SK-N-SH (cell line): Measurements from ENCODE around the gene RTL3. TPM values are rescaled to one million over a fixed set of nuclear protein-coding genes. Genes with fewer than 3 reads are reported as not detected.

ENCODE experiments used
- CTCF ChIA-PET: fragments of 300-600, 350-600 bp; formaldehyde crosslinking; extraction: SDS; loops from one replicate; lab custom pipeline; 2021; lab: Yijun Ruan, JAX
- POLR2A ChIA-PET: fragments of 350-600 bp; sonication (Branson Sonifier 250); formaldehyde crosslinking; extraction: SDS; loops from one replicate; lab custom pipeline; 2020; ENCODE audit warnings: antibody characterized with exemption, inconsistent platforms; lab: Yijun Ruan, JAX
- DNase-seq: peaks from one replicate; pipeline ENCODE4 v3.0.0; 2012
- H2AFZ ChIP-seq: fragments of 200-600 bp; sonication (generic); 2 replicates; pipeline ENCODE4 v1.8.1; 2016; ENCODE audit warnings: antibody characterized with exemption, mild to moderate bottlenecking, low read depth
- H3F3A ChIP-seq: fragments of 200-600 bp; sonication (generic); replicated peaks from 2 replicates; pipeline ENCODE3; 2016; ENCODE audit warnings: antibody characterized with exemption, mild to moderate bottlenecking; ENCODE audit not compliant: insufficient read depth
- H3K27ac ChIP-seq, 2 experiments: fragments of 200-500 bp in 1 of 2; fragments of 200-600 bp in 1 of 2; sonication (Bioruptor generic) in 1 of 2; sonication (generic), shearing (Covaris generic) in 1 of 2; 2 replicates each; pipeline versions ENCODE4 v1.5.1 to v1.6.1; 2014 to 2016; ENCODE audit warnings: low read depth in 2 of 2, inconsistent platforms in 1 of 2, low read length in 1 of 2, mild to moderate bottlenecking in 1 of 2, mixed read lengths in 1 of 2
- H3K27me3 ChIP-seq: fragments of 200-600 bp; sonication (generic), shearing (Covaris generic); 2 replicates; pipeline ENCODE4 v1.6.1; 2016; ENCODE audit warnings: mixed run types; ENCODE audit not compliant: insufficient read depth
- H3K36me3 ChIP-seq, 2 experiments: fragments of 200-500 bp in 1 of 2; fragments of 200-600 bp in 1 of 2; sonication (Bioruptor generic) in 1 of 2; sonication (generic) in 1 of 2; replicated peaks in 1 of 2; 2 replicates each; pipeline versions ENCODE3 to v1.5.1; 2014 to 2016; ENCODE audit warnings: low read length in 1 of 2, mild to moderate bottlenecking in 1 of 2; ENCODE audit not compliant: insufficient read depth in 2 of 2, control insufficient read depth in 1 of 2
- H3K4me1 ChIP-seq, 2 experiments: fragments of 200-500 bp in 1 of 2; fragments of 200-600 bp in 1 of 2; sonication (Bioruptor generic) in 1 of 2; sonication (generic), shearing (Covaris generic) in 1 of 2; 2 replicates each; pipeline versions ENCODE4 v1.5.1 to v1.6.1; 2014 to 2016; ENCODE audit warnings: low read depth in 1 of 2, low read length in 1 of 2, mixed run types in 1 of 2; ENCODE audit not compliant: insufficient read depth in 2 of 2, control insufficient read depth in 1 of 2
- H3K4me2 ChIP-seq: fragments of 200-600 bp; sonication (generic), shearing (Covaris generic); 2 replicates; pipeline ENCODE4 v1.6.1; 2017; ENCODE audit warnings: mixed run types
- H3K4me3 ChIP-seq, 2 experiments: fragments of 200-500 bp in 1 of 2; fragments of 200-600 bp in 1 of 2; sonication (Bioruptor generic) in 1 of 2; sonication (generic), shearing (Covaris generic) in 1 of 2; 2 replicates each; pipeline versions ENCODE4 v1.5.1 to v1.8.1; 2014 to 2016; ENCODE audit warnings: low read depth in 2 of 2, inconsistent platforms in 1 of 2, low read length in 1 of 2, mild to moderate bottlenecking in 1 of 2, mixed read lengths in 1 of 2, moderate library complexity in 1 of 2
- H3K79me2 ChIP-seq: fragments of 200-600 bp; sonication (generic); 2 replicates; pipeline ENCODE4 v1.8.1; 2017; ENCODE audit warnings: mild to moderate bottlenecking; ENCODE audit not compliant: insufficient read depth
- H3K9ac ChIP-seq: fragments of 200-600 bp; sonication (generic); 2 replicates; pipeline ENCODE4 v1.6.1; 2017; ENCODE audit warnings: mixed run types
- H3K9me2 ChIP-seq: fragments of 200-600 bp; sonication (generic); 2 replicates; pipeline ENCODE4 v1.6.1; 2017; ENCODE audit warnings: mixed run types
- H3K9me3 ChIP-seq: fragments of 200-600 bp; sonication (generic); 2 replicates; pipeline ENCODE4 v1.6.1; 2017; ENCODE audit warnings: mixed run types, mild to moderate bottlenecking, moderate library complexity
- H4K20me1 ChIP-seq: fragments of 200-600 bp; sonication (generic); 2 replicates; pipeline ENCODE4 v1.6.1; 2017; ENCODE audit warnings: mild to moderate bottlenecking, mixed run types; ENCODE audit not compliant: insufficient read depth
- CHD2 ChIP-seq: fragments of 150-350 bp; IDR thresholded peaks from 2 replicates; pipeline ENCODE4 v1.6.1; 2018; ENCODE audit warnings: low read length; ENCODE audit not compliant: partially characterized antibody
- ELF1 ChIP-seq: IDR thresholded peaks from 2 replicates; pipeline ENCODE4 v1.4.0; 2012
- EP300 ChIP-seq, 2 experiments: IDR thresholded peaks; 2 replicates each; pipeline versions ENCODE4 v1.4.0 to v1.6.1; 2012; ENCODE audit warnings: borderline replicate concordance in 1 of 2, low read depth in 1 of 2, low read length in 1 of 2
- EZH2phosphoT487 ChIP-seq: fragments of 200-600 bp; sonication (generic); IDR thresholded peaks from 2 replicates; pipeline ENCODE4 v1.6.1; 2017; ENCODE audit warnings: low read depth, mixed run types, mild to moderate bottlenecking, antibody characterized with exemption, moderate library complexity, borderline replicate concordance
- FOSL2 ChIP-seq: IDR thresholded peaks from 2 replicates; pipeline ENCODE4 v1.4.0; 2012; ENCODE audit warnings: low read depth, mild to moderate bottlenecking, moderate library complexity, borderline replicate concordance
- FOXM1 ChIP-seq: IDR thresholded peaks from 2 replicates; pipeline ENCODE4 v1.4.0; 2012; ENCODE audit warnings: low read depth, mild to moderate bottlenecking
- GABPA ChIP-seq: IDR thresholded peaks from 2 replicates; pipeline ENCODE4 v1.4.0; 2012; ENCODE audit warnings: low read depth, mild to moderate bottlenecking
- GATA2 ChIP-seq: sonication (generic); formaldehyde crosslinking; IDR thresholded peaks from 2 replicates; pipeline ENCODE4 v1.5.0; 2020; ENCODE audit warnings: mild to moderate bottlenecking, missing genetic modification reagents
- JUND ChIP-seq: IDR thresholded peaks from 2 replicates; pipeline ENCODE4 v1.4.0; 2012
- NRF1 ChIP-seq: IDR thresholded peaks from 2 replicates; pipeline ENCODE4 v1.6.1; 2012; ENCODE audit warnings: low read depth, mild to moderate bottlenecking, low read length
- RAD21 ChIP-seq: IDR thresholded peaks from 2 replicates; pipeline ENCODE4 v1.6.1; 2012; ENCODE audit warnings: mild to moderate bottlenecking, low read length
- RCOR1 ChIP-seq: fragments of 150-350 bp; IDR thresholded peaks from 2 replicates; pipeline ENCODE4 v1.6.1; 2017; ENCODE audit warnings: antibody characterized with exemption, low read length
- RXRA ChIP-seq: IDR thresholded peaks from 2 replicates; pipeline ENCODE4 v1.4.0; 2012; ENCODE audit warnings: low read depth, mild to moderate bottlenecking, borderline replicate concordance
- SIN3A ChIP-seq: IDR thresholded peaks from 2 replicates; pipeline ENCODE4 v1.6.1; 2012; ENCODE audit warnings: low read depth, mild to moderate bottlenecking, low read length, moderate library complexity, borderline replicate concordance
- TCF12 ChIP-seq: IDR thresholded peaks from 2 replicates; pipeline ENCODE4 v1.4.0; 2012
- YY1 ChIP-seq: IDR thresholded peaks from 2 replicates; pipeline ENCODE4 v1.4.0; 2012; ENCODE audit warnings: low read depth, mild to moderate bottlenecking
- WGBS: methylation state at CpG from one replicate; pipeline ENCODE4 v1.1.6; 2017; ENCODE audit warnings: low lambda C conversion rate; 5-methylcytosine and 5-hydroxymethylcytosine counted together
- polyA plus RNA-seq, 3 experiments: library from polyadenylated mRNA; depleted of rRNA; stranded (reverse); fragments of >200 nt; gene quantifications; 2 replicates each; pipeline ENCODE4 v1.2.3, GENCODE V29; 2012
- TF ChIP-seq, protein P1 (sequence below): IDR thresholded peaks from 2 replicates; pipeline ENCODE4 v1.4.0; 2012; ENCODE audit warnings: low read depth, borderline replicate concordance
- TF ChIP-seq, protein P2 (sequence below): IDR thresholded peaks from 2 replicates; pipeline ENCODE4 v1.4.0; 2012; ENCODE audit warnings: low read depth, borderline replicate concordance
- TF ChIP-seq, protein P3 (sequence below): fragments of 150-350 bp; IDR thresholded peaks from 2 replicates; pipeline ENCODE4 v1.6.1; 2016; ENCODE audit warnings: mild to moderate bottlenecking, low read depth, low read length
- TF ChIP-seq, protein P4 (sequence below): IDR thresholded peaks from 2 replicates; pipeline ENCODE4 v1.4.0; 2012; ENCODE audit warnings: low read depth
- TF ChIP-seq, protein P5 (sequence below): fragments of 200-600 bp; sonication (generic); IDR thresholded peaks from 2 replicates; pipeline ENCODE4 v1.6.1; 2017; ENCODE audit warnings: antibody characterized with exemption, mild to moderate bottlenecking, moderate library complexity

The RTL3 gene
- polyA plus RNA-seq, 1 of the 3 experiments (the other 2 are of a cell fraction): 0.64 TPM

DNA sequence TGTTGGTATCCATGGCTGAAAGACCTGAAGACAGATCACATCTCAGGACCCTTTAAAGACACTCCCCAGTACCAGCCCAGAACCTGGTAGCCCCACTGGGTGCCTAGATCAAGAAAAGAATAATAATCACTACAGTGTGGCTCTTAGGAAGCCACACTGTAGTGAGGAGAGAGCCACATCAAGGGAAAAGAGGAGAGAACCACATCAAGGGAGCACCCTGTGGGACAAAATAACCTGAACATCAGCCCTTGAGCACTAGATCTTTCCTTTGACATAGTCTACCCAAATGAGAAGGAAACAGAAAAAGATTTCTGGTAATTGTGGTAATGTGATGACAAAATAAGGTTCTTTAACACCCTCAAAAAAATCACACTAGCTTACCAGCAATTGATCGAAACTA is 15.3 kb downstream of the RTL3 start:
- Histone ChIP-seq H3K36me3 (no peaks in the 10 kb centered on the region), H3K4me2 (no peak overlapping the region), H2AFZ (no peak overlapping the region), H3K27ac (no peak overlapping the region), H4K20me1 (no peaks in the 10 kb centered on the region), H3K79me2 (no peaks in the 10 kb centered on the region), H3F3A (no peaks in the 10 kb centered on the region), H3K9me2 (no peaks in the 10 kb centered on the region), H3K27me3 (no peaks in the 10 kb centered on the region), H3K4me1 (no peaks in the 10 kb centered on the region), H3K9me3 (no peaks in the 10 kb centered on the region), H3K9ac (no peak overlapping the region), H3K4me3 (no peak overlapping the region)
- no peak for TF ChIP-seq CHD2
- TF ChIP-seq JUND: no peak
- TF ChIP-seq RCOR1: no peak
- no peak for TF ChIP-seq SIN3A
- TF ChIP-seq RAD21: no peak
- no peak for TF ChIP-seq EP300 (IDR thresholded peaks at IDR 0.05; ENCODE audit: borderline replicate concordance in 1 of 2, low read depth in 1 of 2, low read length in 1 of 2)
- TF ChIP-seq FOXM1: no peak
- no peak for TF ChIP-seq FOSL2
- TF ChIP-seq GABPA: no peak
- TF ChIP-seq EZH2phosphoT487: no peak
- TF ChIP-seq, protein P1, sequence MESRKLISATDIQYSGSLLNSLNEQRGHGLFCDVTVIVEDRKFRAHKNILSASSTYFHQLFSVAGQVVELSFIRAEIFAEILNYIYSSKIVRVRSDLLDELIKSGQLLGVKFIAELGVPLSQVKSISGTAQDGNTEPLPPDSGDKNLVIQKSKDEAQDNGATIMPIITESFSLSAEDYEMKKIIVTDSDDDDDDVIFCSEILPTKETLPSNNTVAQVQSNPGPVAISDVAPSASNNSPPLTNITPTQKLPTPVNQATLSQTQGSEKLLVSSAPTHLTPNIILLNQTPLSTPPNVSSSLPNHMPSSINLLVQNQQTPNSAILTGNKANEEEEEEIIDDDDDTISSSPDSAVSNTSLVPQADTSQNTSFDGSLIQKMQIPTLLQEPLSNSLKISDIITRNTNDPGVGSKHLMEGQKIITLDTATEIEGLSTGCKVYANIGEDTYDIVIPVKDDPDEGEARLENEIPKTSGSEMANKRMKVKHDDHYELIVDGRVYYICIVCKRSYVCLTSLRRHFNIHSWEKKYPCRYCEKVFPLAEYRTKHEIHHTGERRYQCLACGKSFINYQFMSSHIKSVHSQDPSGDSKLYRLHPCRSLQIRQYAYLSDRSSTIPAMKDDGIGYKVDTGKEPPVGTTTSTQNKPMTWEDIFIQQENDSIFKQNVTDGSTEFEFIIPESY: no peak
- TF ChIP-seq YY1: no peak
- TF ChIP-seq, protein P2, sequence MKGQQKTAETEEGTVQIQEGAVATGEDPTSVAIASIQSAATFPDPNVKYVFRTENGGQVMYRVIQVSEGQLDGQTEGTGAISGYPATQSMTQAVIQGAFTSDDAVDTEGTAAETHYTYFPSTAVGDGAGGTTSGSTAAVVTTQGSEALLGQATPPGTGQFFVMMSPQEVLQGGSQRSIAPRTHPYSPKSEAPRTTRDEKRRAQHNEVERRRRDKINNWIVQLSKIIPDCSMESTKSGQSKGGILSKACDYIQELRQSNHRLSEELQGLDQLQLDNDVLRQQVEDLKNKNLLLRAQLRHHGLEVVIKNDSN: no peak
- ChIA-PET CTCF (no interaction called here), POLR2A (no interaction called here)
- DNase-seq: no peak
- WGBS: 26% methylated on average over 1 of the region's 1 CpG

DNA sequence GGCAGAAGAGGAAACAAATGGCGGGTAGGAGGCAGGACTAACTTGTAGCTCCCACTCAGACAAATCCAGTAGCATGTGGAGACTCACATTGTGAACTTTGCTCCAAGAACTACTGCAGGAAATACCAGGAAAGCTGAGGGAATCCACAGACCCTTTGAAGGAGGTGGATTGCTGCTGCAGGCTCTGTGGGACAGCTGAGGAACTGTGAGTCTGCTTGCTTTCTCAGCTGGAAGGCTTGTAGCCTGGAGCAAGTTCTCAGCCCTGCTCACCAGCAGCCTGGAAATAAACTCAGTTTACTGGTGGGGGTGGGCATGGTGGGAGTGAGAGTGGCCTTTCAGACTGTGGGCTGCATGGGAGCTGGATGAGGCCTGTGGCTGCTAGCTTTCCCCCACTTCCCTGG is 16.0 kb downstream of the RTL3 start:
- H3K4me2 ChIP-seq: no peak overlapping the region
- H3K9me2 ChIP-seq: no peaks in the 10 kb centered on the region
- CTCF ChIA-PET: no interaction called here
- no peaks in the 10 kb centered on the region for H3K9me3 ChIP-seq
- no peak overlapping the region for H3K4me3 ChIP-seq
- H3F3A ChIP-seq: no peaks in the 10 kb centered on the region
- no peaks in the 10 kb centered on the region for H3K36me3 ChIP-seq
- H3K9ac ChIP-seq: no peak overlapping the region
- 3% methylated on average over 1 of the region's 1 CpG for WGBS
- no peak overlapping the region for H2AFZ ChIP-seq
- H3K79me2 ChIP-seq: no peaks in the 10 kb centered on the region
- H3K27ac ChIP-seq: no peak overlapping the region
- POLR2A ChIA-PET: no interaction called here
- H3K4me1 ChIP-seq: no peaks in the 10 kb centered on the region
- no peak for DNase-seq
- no peaks in the 10 kb centered on the region for H4K20me1 ChIP-seq
- no peaks in the 10 kb centered on the region for H3K27me3 ChIP-seq
- TF ChIP-seq, protein P3, sequence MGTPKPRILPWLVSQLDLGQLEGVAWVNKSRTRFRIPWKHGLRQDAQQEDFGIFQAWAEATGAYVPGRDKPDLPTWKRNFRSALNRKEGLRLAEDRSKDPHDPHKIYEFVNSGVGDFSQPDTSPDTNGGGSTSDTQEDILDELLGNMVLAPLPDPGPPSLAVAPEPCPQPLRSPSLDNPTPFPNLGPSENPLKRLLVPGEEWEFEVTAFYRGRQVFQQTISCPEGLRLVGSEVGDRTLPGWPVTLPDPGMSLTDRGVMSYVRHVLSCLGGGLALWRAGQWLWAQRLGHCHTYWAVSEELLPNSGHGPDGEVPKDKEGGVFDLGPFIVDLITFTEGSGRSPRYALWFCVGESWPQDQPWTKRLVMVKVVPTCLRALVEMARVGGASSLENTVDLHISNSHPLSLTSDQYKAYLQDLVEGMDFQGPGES: no peak
- no peak for TF ChIP-seq GATA2 (CRISPR knock-in tag)
- no peak for TF ChIP-seq RXRA
- TF ChIP-seq, protein P4, sequence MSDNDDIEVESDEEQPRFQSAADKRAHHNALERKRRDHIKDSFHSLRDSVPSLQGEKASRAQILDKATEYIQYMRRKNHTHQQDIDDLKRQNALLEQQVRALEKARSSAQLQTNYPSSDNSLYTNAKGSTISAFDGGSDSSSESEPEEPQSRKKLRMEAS: no peak
- no peak for TF ChIP-seq JUND
- TF ChIP-seq SIN3A: no peak
- TF ChIP-seq, protein P1: no peak
- TF ChIP-seq ELF1: no peak
- no peak for TF ChIP-seq NRF1
- no peak for TF ChIP-seq TCF12
- TF ChIP-seq, protein P5, sequence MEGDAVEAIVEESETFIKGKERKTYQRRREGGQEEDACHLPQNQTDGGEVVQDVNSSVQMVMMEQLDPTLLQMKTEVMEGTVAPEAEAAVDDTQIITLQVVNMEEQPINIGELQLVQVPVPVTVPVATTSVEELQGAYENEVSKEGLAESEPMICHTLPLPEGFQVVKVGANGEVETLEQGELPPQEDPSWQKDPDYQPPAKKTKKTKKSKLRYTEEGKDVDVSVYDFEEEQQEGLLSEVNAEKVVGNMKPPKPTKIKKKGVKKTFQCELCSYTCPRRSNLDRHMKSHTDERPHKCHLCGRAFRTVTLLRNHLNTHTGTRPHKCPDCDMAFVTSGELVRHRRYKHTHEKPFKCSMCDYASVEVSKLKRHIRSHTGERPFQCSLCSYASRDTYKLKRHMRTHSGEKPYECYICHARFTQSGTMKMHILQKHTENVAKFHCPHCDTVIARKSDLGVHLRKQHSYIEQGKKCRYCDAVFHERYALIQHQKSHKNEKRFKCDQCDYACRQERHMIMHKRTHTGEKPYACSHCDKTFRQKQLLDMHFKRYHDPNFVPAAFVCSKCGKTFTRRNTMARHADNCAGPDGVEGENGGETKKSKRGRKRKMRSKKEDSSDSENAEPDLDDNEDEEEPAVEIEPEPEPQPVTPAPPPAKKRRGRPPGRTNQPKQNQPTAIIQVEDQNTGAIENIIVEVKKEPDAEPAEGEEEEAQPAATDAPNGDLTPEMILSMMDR: no peak
